ENCODE measurements around the gene PNPLA6.

GRCh38 chr19:7505288-7505681, 30.2 kb upstream of the PNPLA6 start:
- TF ChIP-seq CTCF (IDR thresholded peaks at IDR 0.05) (no peak), POLR2A (IDR thresholded peaks at IDR 0.05) (no peak)

All from heart left ventricle (tissue), 13 donors.